ENCODE data around the gene FAM98B. TPM values are rescaled to one million over a fixed set of nuclear protein-coding genes. Genes with fewer than 3 reads are reported as not detected.

Gene FAM98B
- total and polyA plus RNA-seq, 9 of the 15 experiments (the other 6 are each of a cell fraction or from before 2014, with no cell fraction given): 3.1 to 42.0 (median 9.4) TPM

- TF ChIP-seq FOXA1 (IDR thresholded peaks at IDR 0.05; ENCODE audit: borderline replicate concordance) (no peak), NCOA2 (IDR thresholded peaks at IDR 0.05; ENCODE audit: partially characterized antibody in 2 of 2) (peak in 1 of 2 experiments; percentile 34), CEBPZ (IDR thresholded peaks at IDR 0.05; ENCODE audit: borderline replicate concordance, low read depth, low read length) (no peak), ZNF316 (IDR thresholded peaks at IDR 0.05) (no peak), ZFP30 (CRISPR knock-in tag; IDR thresholded peaks at IDR 0.05; ENCODE audit: borderline replicate concordance) (no peak), ZBTB40 (IDR thresholded peaks at IDR 0.05) (no peak), ZBTB40 (CRISPR knock-in tag; IDR thresholded peaks at IDR 0.05) (no peak), HSF4 (CRISPR knock-in tag; IDR thresholded peaks at IDR 0.05; ENCODE audit: borderline replicate concordance) (no peak), ZFPM2 (CRISPR knock-in tag; IDR thresholded peaks at IDR 0.05) (no peak), PKNOX1 (IDR thresholded peaks at IDR 0.05) (peak; percentile 79), HMBOX1 (IDR thresholded peaks at IDR 0.05) (0 out of 2 replicates have a peak, but pooled peaks have one; percentile 21), POLR2A (conservative IDR thresholded peaks at IDR 0.05) (no peak)
Observed at GRCh38 chr15:38438031-38438986, 15.6 kb upstream of the FAM98B start (continued).
